Measurements from ENCODE around the gene RAB17.

Gene RAB17

DNA sequence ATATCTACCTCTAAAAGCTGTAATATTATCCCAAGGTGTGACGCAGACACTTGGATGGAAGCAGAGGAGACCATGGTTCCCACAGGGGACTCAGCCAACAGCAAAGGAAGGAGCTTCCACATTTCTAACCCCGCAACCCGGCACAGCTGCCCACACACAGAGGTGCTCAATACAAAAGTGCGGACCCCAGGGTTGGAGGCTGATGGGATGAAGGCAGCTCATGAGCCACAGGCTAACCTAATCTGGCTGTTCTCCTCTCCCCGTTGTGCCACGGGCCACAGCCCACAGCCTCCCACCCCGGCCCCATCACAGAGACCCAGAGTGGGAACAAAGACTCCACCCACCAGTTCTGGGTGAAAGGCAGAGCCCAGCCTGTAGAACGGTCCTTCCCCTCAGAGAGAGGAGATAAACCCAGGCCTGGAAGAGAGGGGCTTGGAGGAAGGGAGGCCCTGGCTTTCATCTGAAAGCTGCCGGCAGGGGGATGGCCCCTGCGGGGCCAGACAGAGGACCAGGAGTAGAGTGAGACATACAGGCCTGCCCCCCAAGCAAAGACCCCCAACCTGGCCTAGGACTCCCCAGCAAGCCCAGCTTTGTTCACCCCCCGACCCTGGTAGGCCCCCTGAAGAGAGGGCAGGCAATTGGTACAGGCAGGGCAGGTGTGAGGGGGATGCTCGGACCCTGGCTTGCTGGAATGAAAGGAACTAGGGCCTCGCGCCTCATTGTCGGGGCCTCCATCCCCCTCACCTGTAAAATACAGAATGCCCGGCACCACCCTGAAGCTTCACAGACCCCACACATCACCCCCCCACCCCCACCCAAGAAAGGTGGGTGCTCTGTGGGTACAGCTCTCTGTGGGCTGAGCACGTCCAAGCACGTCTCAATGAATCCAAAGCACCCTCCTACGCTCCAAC lies 6.9 kb downstream of the RAB17 start:
- Histone ChIP-seq H3K9ac (ENCODE audit: low read length) (no peak overlapping the region), H3K18ac (ENCODE audit: low read depth in 1 of 2, low read length in 2 of 2) (no peak overlapping the region), H2BK120ac (ENCODE audit: low read depth, low read length) (no peak overlapping the region), H2BK12ac (ENCODE audit: low read length in 2 of 2) (no peak overlapping the region), H3K4me1 (ENCODE audit: control insufficient read depth, insufficient read depth, low read depth, low read length) (peaks cover 14% of the 10 kb centered on the region), H3K4me3 (ENCODE audit: insufficient read depth in 1 of 2, low read depth in 1 of 2, low read length in 2 of 2) (no peak overlapping the region), H3K27ac (ENCODE audit: low read length, poor library complexity, severe bottlenecking) (no peak overlapping the region), H3K4ac (ENCODE audit: low read depth in 1 of 2, low read length in 2 of 2) (no peak overlapping the region), H3K4me2 (ENCODE audit: low read length, poor library complexity, severe bottlenecking) (no peak overlapping the region), H2AFZ (ENCODE audit: low read depth, low read length) (no peak overlapping the region), H3K23ac (ENCODE audit: low read length in 2 of 2) (no peak overlapping the region), H4K91ac (ENCODE audit: low read length) (no peak overlapping the region), H3K27me3 (ENCODE audit: control insufficient read depth in 1 of 2, insufficient read depth in 1 of 2, low read length in 2 of 2) (peaks cover 5 to 13% of the 10 kb centered on the region in 2 experiments), H3K9me3 (ENCODE audit: control insufficient read depth, low read length) (no peaks in the 10 kb centered on the region), H2BK5ac (ENCODE audit: low read depth, low read length, poor library complexity, severe bottlenecking) (no peak overlapping the region), H4K8ac (ENCODE audit: low read length) (no peak overlapping the region), H2AK5ac (ENCODE audit: low read length, severe bottlenecking) (no peak overlapping the region), H3K79me1 (replicated peaks; ENCODE audit: low read length, poor library complexity, severe bottlenecking) (no peaks in the 10 kb centered on the region), H3K36me3 (ENCODE audit: control insufficient read depth in 1 of 2, insufficient read depth in 2 of 2, low read depth in 1 of 2, low read length in 2 of 2) (no peaks in the 10 kb centered on the region), H3K14ac (ENCODE audit: low read length in 2 of 2) (no peak overlapping the region), H2BK15ac (ENCODE audit: low read depth, poor library complexity, severe bottlenecking) (no peak overlapping the region)
- DNase-seq = no peak
- 94% methylated on average over 17 of the region's 19 CpGs for WGBS

DNA sequence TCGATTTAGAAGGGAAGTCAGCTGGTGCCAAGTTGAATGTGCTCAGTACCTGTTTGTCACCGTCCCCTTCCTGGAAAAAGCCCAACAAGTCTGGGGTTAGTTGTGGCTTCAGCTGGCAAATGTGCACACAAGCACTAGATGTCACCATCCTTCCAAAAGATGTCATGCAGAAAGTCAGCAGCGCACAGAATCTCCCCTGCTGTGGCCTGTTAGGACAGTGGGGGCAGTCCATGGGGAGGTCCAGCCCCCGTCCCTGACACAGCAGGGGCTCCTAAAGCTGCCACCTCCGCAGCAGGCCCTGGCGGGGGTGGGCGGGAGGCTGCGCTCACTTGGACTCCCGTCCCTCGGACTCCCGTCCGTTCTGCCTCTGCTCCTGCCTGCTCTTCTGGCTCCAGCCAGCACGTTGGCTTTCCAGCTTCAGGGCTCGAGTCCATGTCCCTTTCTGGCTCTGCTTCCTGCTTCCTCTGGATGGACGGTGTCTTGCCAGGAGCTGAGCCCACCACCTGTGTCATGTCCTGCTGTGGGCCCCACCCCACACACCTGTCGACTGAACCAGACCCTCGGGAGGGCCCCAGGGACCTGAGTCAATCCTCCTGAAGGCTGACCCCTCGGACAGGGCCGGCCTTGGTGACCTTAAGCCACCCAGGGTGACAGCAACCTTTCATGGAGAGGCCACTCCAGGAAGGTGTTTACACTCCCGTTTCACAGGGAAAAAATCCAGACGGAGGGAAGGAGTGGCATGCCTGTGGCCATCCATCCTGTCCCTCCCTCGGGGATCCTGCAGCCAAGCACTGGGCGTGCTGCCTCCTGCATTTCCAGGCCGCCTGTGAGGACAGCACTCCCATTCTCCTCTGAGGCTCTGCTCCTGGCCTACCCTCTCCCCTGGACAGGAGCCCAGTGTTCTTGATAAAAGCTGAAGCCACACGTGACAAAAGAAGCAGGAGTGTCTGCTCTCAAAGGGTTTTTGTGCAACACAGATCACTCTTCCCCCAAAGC lies 8.5 kb downstream of the RAB17 start:
- Histone ChIP-seq H3K14ac (ENCODE audit: low read length in 2 of 2) (peak overlapping the region in 1 of 2 experiments; percentile 75), H2BK12ac (ENCODE audit: low read length in 2 of 2) (peak overlapping the region in 1 of 2 experiments; percentile 76), H2AK5ac (ENCODE audit: low read length, severe bottlenecking) (no peak overlapping the region), H3K36me3 (ENCODE audit: control insufficient read depth in 1 of 2, insufficient read depth in 2 of 2, low read depth in 1 of 2, low read length in 2 of 2) (no peaks in the 10 kb centered on the region), H2BK15ac (ENCODE audit: low read depth, poor library complexity, severe bottlenecking) (no peak overlapping the region), H2AFZ (ENCODE audit: low read depth, low read length) (peak overlapping the region; percentile 93), H2BK120ac (ENCODE audit: low read depth, low read length) (no peak overlapping the region), H3K9me3 (ENCODE audit: control insufficient read depth, low read length) (no peaks in the 10 kb centered on the region), H2BK5ac (ENCODE audit: low read depth, low read length, poor library complexity, severe bottlenecking) (no peak overlapping the region), H4K91ac (ENCODE audit: low read length) (peak overlapping the region; percentile 81), H3K4me3 (ENCODE audit: insufficient read depth in 1 of 2, low read depth in 1 of 2, low read length in 2 of 2) (peak overlapping the region; percentile 32 to 68), H3K23ac (ENCODE audit: low read length in 2 of 2) (no peak overlapping the region), H3K4me2 (ENCODE audit: low read length, poor library complexity, severe bottlenecking) (peak overlapping the region; percentile 92), H3K79me1 (replicated peaks; ENCODE audit: low read length, poor library complexity, severe bottlenecking) (no peaks in the 10 kb centered on the region), H3K4me1 (ENCODE audit: control insufficient read depth, insufficient read depth, low read depth, low read length) (peaks cover 14% of the 10 kb centered on the region), H3K18ac (ENCODE audit: low read depth in 1 of 2, low read length in 2 of 2) (peak overlapping the region; percentile 38 to 64), H3K9ac (ENCODE audit: low read length) (peak overlapping the region; percentile 70), H3K4ac (ENCODE audit: low read depth in 1 of 2, low read length in 2 of 2) (peak overlapping the region in 1 of 2 experiments; percentile 26), H3K27ac (ENCODE audit: low read length, poor library complexity, severe bottlenecking) (no peak overlapping the region), H3K27me3 (ENCODE audit: control insufficient read depth in 1 of 2, insufficient read depth in 1 of 2, low read length in 2 of 2) (peaks cover 5 to 19% of the 10 kb centered on the region in 2 experiments), H4K8ac (ENCODE audit: low read length) (peak overlapping the region; percentile 41)
- DNase-seq = peak; percentile 83
- WGBS = 31% methylated on average over 25 of the region's 25 CpGs

DNA sequence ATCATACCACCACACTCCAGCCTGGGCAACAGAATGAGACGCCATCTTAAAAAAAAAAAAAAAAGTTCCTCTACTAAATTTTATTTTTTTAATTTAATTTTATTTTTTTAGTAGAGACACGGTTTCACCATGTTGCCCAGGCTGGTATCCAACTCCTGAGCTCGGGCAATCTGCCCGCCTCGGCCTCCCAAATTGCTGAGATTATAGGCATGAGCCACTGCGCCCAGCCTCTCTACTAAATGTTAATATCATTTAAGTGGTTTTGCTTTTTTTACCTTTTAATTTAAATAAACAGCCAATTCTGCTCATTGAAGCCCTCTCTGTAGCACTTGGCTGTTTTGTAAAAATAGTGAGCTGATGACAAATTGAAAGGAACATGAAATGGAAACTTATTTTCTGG lies 9.2 kb downstream of the RAB17 start:
- Histone ChIP-seq H3K4me3 (ENCODE audit: insufficient read depth in 1 of 2, low read depth in 1 of 2, low read length in 2 of 2) (peak overlapping the region in 1 of 2 experiments; percentile 68), H3K18ac (ENCODE audit: low read depth in 1 of 2, low read length in 2 of 2) (no peak overlapping the region), H3K9ac (ENCODE audit: low read length) (peak overlapping the region; percentile 70), H3K9me3 (ENCODE audit: control insufficient read depth, low read length) (no peaks in the 10 kb centered on the region), H3K36me3 (ENCODE audit: control insufficient read depth in 1 of 2, insufficient read depth in 2 of 2, low read depth in 1 of 2, low read length in 2 of 2) (no peaks in the 10 kb centered on the region), H2AFZ (ENCODE audit: low read depth, low read length) (no peak overlapping the region), H2BK120ac (ENCODE audit: low read depth, low read length) (no peak overlapping the region), H3K79me1 (replicated peaks; ENCODE audit: low read length, poor library complexity, severe bottlenecking) (no peaks in the 10 kb centered on the region), H3K14ac (ENCODE audit: low read length in 2 of 2) (no peak overlapping the region), H3K4me1 (ENCODE audit: control insufficient read depth, insufficient read depth, low read depth, low read length) (peaks cover 14% of the 10 kb centered on the region), H2AK5ac (ENCODE audit: low read length, severe bottlenecking) (no peak overlapping the region), H3K27me3 (ENCODE audit: control insufficient read depth in 1 of 2, insufficient read depth in 1 of 2, low read length in 2 of 2) (peaks cover 5 to 26% of the 10 kb centered on the region in 2 experiments), H3K23ac (ENCODE audit: low read length in 2 of 2) (no peak overlapping the region), H3K4me2 (ENCODE audit: low read length, poor library complexity, severe bottlenecking) (no peak overlapping the region), H3K4ac (ENCODE audit: low read depth in 1 of 2, low read length in 2 of 2) (no peak overlapping the region), H2BK15ac (ENCODE audit: low read depth, poor library complexity, severe bottlenecking) (no peak overlapping the region), H3K27ac (ENCODE audit: low read length, poor library complexity, severe bottlenecking) (no peak overlapping the region), H4K91ac (ENCODE audit: low read length) (no peak overlapping the region), H2BK5ac (ENCODE audit: low read depth, low read length, poor library complexity, severe bottlenecking) (no peak overlapping the region), H2BK12ac (ENCODE audit: low read length in 2 of 2) (no peak overlapping the region), H4K8ac (ENCODE audit: low read length) (no peak overlapping the region)
- DNase-seq = no peak
- 95% methylated on average over 4 of the region's 6 CpGs for WGBS
